NCI-H2107 (cell line): ENCODE measurements around the gene SLC25A39.
A peak's percentile ranks its signal among the peaks of the same experiment; 100 is the strongest.
"Not testable (repeated sequence)": the region's sequence is repeated elsewhere in the genome, so short reads cannot be mapped to it uniquely, and the experiment has no call there.

Source experiments
- DNase-seq: peaks from one replicate; lab custom pipeline; 2025; lab: John Stamatoyannopoulos, UW

SLC25A39 gene, protein sequence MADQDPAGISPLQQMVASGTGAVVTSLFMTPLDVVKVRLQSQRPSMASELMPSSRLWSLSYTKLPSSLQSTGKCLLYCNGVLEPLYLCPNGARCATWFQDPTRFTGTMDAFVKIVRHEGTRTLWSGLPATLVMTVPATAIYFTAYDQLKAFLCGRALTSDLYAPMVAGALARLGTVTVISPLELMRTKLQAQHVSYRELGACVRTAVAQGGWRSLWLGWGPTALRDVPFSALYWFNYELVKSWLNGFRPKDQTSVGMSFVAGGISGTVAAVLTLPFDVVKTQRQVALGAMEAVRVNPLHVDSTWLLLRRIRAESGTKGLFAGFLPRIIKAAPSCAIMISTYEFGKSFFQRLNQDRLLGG

DNA sequence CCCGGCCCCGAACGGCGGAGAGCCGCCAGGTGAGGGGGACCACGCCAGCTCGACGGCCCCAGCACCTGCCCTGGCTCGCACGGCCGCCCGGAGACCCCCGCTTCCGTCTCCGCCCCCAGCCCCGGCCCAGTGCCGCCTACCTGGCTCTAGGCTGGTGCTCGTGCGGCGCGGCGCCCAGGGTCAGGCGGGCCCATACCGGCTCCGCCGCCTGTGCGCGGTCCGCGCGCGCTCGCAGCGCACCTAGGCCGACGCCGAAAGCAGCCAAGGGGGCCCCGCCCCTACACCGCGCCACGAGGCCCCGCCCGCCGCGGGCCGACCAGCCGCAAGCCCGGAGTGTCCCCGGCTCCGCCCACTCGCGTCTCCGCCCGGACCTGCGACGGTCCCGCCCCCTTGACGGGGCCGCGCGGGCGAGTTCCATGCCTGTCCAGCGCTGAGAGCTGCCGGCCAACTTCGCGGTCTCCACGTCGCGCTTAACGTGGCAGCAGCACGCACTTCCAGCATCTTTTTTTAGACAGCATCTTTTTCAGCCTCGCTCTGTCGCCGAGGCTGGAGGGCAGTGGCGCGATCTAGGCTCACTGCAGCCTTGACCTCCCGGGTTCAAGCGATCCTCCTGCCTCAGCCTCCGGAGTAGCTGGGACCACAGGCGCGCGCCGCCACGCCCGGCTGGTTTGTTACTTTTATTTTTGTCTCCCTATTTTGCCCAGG lies at the start of gene SLC25A39:
SLC25A39 (minus strand) TSS at position 253 of the 705 bp plus-strand sequence. CDS start 1,261 bp downstream, outside the sequence.
- peak; percentile 89 for DNase-seq

DNA sequence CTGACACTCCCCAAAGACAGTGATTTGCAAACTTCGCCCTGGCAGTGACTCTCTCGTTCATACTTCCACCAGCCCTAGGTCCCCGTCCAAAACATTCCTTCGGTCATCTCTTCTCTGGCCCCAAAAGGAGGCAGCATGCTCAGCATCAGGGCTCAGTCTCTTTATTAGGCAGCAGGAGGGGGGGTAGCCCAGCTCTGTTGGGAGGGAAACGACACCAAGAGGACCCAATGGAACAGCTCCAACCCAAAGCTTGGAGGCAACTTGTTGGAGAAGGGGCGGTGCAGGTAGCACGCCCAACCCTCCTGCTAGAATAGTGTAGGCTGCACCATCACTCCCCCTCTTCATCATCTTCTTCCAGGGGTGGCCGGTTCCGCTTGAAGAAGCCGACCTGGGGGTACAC lies 47.4 kb upstream of the SLC25A39 start:
- DNase-seq, result no peak

DNA sequence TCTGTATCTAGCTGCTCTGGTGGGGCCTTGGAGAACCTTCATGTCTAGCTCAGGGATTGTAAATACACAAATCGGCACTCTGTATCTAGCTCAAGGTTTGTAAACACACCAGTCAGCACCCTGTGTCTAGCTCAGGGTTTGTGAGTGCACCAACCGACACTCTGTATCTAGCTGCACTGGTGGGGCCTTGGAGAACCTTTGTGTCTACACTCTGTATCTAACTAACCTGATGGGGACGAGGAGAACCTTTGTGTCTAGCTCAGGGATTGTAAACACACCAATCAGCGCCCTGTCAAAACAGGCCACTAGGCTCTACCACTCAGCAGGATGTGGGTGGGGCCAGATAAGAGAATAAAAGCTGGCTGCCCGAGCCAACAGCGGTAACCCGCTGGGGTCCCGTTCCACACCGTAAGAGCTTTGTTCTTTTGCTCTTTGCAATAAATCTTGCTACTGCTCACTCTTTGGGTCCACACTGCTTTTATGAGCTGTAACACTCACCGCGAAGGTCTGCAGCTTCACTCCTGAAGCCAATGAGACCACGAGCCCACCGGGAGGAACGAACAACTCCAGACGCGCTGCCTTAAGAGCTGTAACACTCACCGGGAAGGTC lies 44.9 kb upstream of the SLC25A39 start:
- not testable (repeated sequence) for DNase-seq

DNA sequence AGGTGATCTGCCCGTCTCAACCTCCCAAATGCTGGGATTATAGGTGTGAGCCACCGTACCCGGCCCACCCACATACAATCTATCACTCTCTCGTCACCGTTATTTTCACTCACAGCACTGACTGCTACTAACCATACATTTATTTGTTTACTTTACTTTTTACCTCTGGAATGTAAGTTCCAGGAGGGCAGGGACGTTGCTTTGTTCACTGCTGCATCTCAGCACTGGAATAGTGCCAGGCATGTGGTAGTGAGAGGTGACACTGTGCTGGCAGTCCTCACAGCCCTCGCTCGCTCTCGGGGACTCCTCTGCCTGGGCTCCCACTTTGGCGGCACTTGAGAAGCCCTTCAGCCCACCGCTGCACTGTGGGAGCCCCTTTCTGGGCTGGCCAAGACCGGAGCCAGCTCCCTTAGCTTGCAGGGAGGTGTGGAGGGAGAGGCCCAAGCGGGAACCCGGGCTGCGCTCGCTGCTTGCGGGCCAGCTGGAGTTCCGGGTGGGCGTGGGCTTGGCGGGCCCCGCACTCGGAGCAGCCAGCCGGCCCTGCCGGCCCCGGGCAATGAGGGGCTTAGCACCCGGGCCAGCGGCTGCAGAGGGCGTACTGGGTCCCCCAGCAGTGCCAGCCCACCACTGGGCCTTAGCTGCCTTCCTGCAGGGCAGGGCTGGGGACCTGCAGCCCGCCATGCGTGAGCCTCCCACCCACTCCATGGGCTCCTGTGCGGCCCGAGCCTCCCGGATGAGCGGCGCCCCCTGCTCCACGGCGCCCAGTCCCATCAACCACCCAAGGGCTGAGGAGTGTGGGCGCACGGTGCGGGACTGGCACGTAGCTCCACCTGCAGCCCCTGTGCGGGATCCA lies 44.0 kb upstream of the SLC25A39 start:
- DNase-seq, result not testable (repeated sequence)

DNA sequence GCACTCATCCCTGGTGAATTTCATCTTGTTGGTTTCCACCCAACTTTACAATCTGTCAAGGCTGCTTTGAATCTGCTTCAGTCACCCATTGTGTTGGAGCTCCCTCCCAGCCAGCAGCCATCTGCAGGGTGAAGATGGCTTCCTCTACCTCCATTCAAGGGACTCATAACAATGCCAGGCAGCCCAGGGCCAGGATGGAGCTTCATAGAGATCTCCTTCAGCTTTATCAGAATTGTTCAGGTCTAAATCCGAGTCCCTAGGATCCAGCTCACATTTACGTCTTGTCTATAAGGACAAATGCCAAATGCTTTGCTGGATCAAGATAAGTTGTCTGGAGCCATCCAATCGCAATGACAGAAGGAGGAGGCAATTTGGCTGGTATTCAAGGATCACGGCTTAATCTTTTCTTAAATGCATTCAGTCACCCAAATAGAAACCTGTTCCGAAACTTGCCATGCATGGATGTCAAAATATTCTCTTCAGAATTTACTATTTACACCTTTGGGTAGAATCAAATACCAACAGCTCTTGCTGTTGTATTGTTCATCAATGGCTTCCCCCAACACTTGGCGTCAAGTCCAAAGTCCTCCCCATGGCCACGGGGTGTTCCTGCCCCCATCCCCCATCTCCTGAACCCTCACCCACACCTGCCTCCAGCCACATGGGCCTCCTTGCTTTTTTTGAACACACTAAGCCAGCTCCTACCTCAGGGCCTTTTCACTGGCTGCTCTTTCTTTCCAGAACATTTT lies 42.8 kb upstream of the SLC25A39 start:
- no peak for DNase-seq

DNA sequence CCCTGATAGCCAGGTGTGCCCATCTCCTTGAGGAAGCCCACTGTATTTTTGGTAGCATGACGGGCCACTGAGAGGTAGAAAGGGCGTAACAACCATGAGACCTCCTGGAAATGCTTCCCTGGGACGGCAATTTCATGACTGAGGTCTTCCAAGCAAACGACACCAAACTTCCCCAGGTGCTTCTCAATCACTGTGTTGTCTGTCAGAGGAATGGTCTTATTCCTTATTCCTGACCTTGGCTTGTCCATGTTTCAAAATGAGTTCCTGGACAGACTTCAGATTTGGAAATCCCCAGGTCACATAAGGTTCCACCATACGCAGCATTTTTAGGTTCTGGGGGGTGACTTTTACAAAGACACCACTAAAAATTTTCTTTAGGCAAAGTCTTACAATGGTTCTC lies 40.4 kb upstream of the SLC25A39 start:
- DNase-seq, result not testable (repeated sequence)

DNA sequence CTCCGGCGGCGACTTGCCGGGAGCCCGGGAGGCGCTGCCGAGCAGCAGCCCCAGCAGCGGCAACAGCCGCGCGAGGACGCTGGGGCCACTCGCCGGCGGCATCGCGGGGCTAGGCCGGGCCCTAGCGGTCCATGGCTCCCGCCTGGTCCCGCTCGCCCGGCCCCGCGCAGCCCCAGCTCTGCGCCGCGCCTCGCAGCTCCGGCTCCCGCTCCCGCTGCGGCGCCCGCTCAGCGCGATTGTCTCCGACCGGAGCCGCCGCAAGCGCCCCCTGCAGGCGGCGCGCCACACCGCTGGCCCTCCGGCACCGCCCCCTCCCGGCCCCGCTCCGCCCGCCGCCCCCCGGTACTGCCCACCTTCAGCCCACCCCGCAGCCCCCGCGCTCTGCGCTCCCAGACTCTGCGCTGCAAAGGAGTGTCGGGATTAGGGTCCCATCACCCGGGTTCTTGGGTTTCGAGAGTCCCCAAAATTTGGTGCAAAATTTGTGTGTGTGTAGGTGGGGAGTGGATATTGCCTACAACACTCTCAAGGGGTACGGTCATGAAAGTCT lies 39.1 kb upstream of the SLC25A39 start, which contains the start of gene FAM171A2:
FAM171A2 (minus strand) TSS at position 241 of the 547 bp plus-strand sequence; CDS start at position 102, 139 bp downstream.
- DNase-seq, result no peak

DNA sequence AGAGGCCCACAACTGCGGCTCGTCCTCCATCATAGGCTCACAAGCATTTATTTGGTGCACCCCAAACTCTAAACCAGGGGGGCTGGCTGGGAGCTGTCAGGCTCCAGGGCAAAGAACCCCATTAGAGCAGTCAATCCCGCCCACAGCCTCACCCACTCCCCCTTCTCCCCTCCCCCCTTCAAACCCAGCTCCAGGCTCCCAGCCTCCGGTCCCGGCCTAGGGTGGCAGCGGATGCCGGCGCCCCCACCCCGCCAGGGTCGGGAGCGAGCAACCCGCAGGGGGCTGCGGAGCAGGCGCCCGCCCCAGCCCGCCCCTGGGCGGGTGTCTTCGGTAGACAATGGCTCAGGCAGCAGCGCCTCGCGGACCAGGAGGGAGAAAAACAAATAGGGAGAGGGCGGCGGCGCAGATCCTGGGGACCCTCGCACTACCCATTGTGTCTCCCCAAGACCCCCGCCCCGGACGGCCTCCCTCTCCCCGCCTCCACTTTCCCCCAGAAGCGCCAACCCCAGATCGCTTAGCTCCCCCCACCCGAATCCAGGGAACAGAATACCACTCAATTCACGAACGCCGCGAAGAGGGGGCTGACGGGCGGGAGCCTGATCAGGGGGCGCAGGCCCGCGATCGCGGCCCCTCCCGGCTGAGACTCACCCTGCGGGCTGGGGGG lies 38.5 kb upstream of the SLC25A39 start:
- DNase-seq, result no peak

DNA sequence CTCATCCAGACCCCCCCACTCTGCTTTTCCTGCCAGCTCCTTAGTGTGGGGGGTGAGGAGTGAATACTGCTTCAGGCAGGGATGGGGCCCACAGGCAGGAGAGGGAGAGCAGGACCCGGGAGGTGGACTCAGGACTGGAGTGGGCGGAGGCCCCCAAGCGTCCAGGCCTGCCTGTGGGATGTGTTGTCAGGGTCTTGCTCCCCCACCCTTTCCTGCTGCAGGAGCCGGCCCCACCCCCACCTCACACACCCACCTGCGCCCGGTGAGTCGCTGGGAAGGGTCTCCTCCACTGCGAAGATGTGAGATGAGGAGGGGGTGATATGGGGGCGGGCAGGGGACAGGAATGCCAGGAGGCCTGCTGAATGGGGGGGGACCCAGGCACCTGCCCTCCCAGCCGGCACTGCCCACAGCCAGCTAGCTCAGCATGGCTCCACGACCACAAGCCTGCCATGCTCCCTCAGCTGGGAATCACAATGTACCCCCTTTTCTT lies 37.9 kb upstream of the SLC25A39 start:
- no peak for DNase-seq

DNA sequence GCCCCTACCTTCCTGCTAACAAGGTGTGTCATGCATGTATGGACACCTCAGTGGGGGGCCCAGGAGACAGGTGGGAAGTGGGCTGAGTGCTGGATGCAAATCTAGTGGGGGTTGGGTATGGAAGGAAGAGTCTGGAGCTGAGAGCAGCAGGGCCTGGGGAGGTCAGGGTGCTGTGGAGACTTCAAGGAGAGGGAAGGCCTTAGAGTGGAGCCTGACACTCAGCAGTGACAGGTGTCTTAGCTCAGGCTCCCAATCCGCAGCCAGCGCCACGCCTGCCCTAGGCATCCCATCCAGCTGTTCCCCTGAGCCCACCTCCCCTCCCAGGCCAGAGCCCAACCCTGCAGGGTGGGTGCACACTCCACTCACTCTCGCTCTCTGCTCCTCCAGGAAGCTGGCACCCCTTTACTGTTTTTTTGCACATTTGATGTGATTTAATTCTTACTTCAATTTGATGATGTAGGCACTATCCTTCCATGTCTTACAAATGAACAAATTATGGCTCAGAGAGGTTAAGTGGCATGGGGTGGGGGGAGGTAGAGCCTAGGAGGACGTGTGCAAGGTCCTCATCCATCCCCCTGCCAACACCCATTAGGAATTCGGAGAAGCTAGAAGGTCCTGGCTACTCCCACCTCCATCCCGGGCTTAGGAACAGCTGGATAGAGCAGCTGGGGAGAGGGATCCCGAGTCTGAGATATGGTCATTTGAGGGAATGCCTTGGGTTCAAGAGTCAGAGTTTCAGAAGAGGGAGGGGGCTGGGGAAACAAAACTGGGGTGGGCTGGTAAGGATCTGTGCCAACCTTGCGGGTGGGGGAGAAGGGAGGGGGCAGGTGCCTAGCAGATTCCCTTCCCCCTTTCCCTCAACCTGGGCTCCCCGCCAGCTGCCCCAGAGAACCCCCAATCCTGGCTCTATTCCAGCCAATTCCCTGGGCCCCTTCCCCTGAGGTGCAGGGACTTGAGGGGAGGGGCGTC lies 37.0 kb upstream of the SLC25A39 start:
- no peak for DNase-seq

DNA sequence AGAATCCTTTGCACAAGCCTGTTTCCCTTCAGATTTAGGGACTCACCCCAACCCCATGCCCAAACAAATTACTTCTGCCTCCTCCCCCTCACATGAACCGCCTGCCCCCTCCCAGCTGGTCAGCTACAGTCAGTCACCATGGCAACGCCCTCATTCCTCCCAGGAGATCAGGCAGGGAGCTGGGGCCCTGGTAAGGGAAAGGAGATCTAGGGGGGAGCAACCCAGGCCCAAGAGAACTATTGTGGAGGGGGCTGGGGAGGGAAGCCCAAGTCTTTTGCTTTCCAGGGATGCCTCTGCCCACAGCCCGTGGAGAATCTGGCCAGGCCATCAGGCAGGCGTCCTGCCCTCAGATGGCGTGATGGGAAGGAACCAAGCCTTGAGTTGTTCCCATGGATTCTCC lies 36.2 kb upstream of the SLC25A39 start:
- no peak for DNase-seq

DNA sequence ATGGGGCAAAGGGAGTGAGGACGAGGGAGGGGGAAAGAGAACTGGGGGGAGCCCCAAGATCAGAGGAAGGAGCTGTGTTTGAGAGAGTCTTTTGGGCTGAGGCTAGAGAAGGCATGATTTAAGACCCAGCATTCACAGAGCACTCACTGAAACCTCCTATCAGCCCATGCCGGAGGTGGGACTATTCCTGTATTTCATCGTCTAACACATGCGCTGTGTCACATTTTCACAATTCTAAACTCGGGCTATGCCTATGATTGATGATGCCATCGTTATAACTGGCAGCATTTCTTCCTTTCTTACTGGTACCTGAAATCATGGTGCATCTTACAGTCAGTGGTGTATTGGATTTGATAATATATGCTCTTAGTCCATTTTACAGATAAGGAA lies 35.5 kb upstream of the SLC25A39 start:
- DNase-seq, result no peak

DNA sequence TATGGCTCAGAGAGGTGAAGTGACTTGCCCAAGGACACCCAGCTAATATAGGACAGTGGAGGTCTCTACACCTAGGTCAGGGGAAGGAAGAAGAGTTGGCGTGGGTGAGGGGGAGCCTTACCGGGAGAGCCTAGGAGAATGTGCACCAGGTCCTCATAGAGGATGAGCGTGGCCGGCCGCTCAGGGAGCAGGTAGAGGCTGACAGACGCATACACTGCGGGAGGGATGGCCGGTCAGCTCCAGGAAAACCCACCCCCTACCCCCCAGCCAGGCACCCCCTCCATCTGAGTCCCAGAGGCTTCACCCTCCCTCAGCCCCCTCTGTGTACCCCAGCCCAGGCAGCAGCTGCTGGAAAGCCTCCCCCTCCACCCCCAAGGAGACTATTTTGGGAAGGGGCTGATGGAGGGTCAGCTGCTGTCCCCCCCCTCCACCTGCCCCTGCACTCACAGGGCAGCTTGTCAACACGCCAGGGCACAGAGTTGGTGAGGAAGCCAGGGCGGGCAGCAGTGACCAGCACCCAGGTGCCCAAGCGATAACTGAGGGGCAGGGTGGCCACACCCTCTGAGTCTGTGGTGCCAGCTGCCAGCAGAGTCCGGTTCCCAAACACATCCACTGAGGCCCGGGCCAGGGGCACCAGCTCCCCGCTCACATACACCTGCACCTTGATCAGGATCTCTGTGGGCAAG lies 35.0 kb upstream of the SLC25A39 start:
- DNase-seq, result no peak

DNA sequence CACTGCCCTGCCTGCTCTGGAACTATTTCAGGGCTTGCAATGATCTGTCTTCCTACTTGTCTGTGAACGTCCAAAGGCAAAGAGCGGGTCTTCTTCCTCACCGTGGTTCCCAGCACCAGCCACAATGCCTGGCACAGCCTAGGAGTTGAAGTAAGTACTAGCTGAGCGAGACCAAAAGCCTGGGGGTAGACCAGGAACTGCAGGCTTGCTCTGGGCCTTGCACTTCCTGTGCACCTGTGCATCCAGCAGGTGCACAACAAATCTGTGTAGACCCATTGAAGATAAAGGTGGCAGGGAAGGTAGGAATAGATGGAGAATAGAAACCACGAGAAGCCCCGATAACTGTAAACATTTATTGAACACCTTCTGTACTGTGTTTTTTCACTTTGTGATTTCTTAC lies 34.4 kb upstream of the SLC25A39 start:
- no peak for DNase-seq

DNA sequence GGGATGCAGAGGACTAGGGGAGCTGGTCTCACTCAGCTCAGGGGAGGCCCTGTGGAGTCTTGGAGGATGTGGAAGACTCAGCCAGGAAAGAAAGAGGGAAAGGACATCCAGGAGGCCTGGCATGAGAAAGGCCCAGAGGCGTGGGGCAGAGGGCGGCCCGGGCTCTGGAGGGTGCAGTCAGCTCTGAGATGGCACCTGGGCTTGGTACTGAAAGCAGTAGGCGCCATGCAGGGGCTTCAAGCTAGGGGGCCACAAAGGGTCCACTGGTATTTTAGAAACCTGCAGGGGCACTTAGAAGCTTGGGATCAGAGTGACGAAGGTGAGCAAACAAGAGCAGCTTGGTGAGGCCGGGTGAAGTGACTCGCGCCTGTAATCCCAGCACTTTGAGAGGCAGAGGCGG lies 33.4 kb upstream of the SLC25A39 start:
- DNase-seq, result no peak

DNA sequence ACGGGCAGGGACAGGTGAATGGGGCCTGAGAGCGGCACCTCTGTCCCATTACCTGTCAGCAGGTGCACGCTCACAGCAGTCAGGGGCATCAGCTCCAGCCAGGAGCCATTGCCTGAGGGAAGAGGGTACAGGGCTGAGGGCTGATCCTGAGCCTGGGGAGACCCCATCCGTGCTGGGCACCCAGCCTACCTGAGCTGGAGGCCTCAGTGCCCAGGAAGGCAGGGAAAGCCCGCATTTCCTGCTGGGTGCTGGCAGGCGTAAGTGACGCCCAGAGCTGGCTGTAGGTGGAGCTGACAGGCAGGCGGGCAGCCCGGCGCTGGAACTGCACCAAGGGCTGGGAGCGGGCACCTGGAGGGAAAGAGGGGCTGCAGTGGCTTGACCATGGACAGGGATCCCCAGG lies 31.6 kb upstream of the SLC25A39 start:
- DNase-seq, result no peak

DNA sequence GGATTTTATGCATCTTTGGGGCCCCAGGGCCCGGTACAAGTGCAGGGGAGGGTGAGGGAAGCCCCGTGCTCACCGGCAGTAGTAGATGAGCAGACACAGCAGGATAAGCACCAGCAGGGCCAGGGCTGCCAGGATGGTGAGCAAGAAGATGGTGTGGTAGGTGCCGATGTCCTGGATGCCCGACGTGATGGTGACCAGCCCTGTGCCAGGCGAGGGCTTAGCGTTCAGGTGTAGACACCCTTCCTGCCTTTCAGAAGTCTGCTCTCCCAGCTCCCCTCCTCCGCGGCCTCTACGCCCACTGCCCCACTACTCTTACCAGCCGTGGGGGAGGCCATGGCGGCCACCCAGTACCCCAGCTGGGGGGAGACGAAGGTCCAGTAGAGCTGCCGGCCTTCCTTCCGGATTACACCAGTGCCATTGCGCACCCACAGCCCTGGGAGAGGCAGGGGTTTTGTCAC lies 31.0 kb upstream of the SLC25A39 start:
- DNase-seq, result no peak
